Naive thymus-derived CD4-positive, alpha-beta T cell (primary cell): ENCODE data around the gene ZNF766. TPM values are rescaled to one million over a fixed set of nuclear protein-coding genes. Genes with fewer than 3 reads are reported as not detected.

ENCODE experiments used
- ATAC-seq: fragments of 150-1000 bp; cut with Tn5 transposase; 2 replicates; pipeline ENCODE4 v1.10.0; 2021; ENCODE audit warnings: mild to moderate bottlenecking, moderate library complexity
- CTCF ChIA-PET: fragments of 350-600 bp; sonication (Branson Sonifier 250); formaldehyde crosslinking; loops from one replicate; lab custom pipeline; 2021; ENCODE audit warnings: antibody characterized with exemption; lab: Charles Lee
- POLR2A ChIA-PET: fragments of 350-600 bp; sonication (Branson Sonifier 250); formaldehyde crosslinking; loops from one replicate; lab custom pipeline; 2021; ENCODE audit warnings: antibody characterized with exemption, inconsistent platforms; lab: Charles Lee
- DNase-seq, 9 donors: peaks; one replicate each; pipeline versions ENCODE4 v3.0.0 to v3.0.0-alpha.2; 2020 to 2022; ENCODE audit warnings: mixed read lengths in 1 of 9
- H3K27ac ChIP-seq: one replicate; pipeline ENCODE4 v1.7.0; 2013; ENCODE audit warnings: mild to moderate bottlenecking, low read depth, low read length, moderate library complexity
- H3K27me3 ChIP-seq, 2 donors: one replicate each; pipeline ENCODE4 v1.7.0; 2013; ENCODE audit warnings: low read length in 2 of 2, mild to moderate bottlenecking in 2 of 2, moderate library complexity in 2 of 2; ENCODE audit not compliant: control insufficient read depth in 2 of 2, insufficient read depth in 2 of 2
- H3K36me3 ChIP-seq, 3 experiments: 1 replicate in 2 of 3; 2 replicates in 1 of 3; pipeline ENCODE4 v1.7.0; 2013; ENCODE audit warnings: low read length in 3 of 3, mild to moderate bottlenecking in 3 of 3, moderate library complexity in 1 of 3; ENCODE audit not compliant: insufficient read depth in 3 of 3, control insufficient read depth in 2 of 3
- H3K4me1 ChIP-seq, 2 donors: one replicate each; pipeline ENCODE4 v1.7.0; 2013; ENCODE audit warnings: low read length in 2 of 2, mild to moderate bottlenecking in 2 of 2, moderate library complexity in 1 of 2; ENCODE audit not compliant: control insufficient read depth in 2 of 2, insufficient read depth in 2 of 2
- H3K4me3 ChIP-seq: 2 replicates; pipeline ENCODE4 v1.7.0; 2013; ENCODE audit warnings: mild to moderate bottlenecking, low read length
- H3K9me3 ChIP-seq, 3 experiments: 1 replicate in 2 of 3; 2 replicates in 1 of 3; pipeline ENCODE4 v1.7.0; 2013; ENCODE audit warnings: low read length in 3 of 3; ENCODE audit not compliant: control insufficient read depth in 2 of 3
- H3K27ac Mint-ChIP-seq, 9 donors: one replicate each; pipeline ENCODE4 v1.8.0; 2020 to 2022; ENCODE audit warnings: mixed read lengths in 9 of 9, mild to moderate bottlenecking in 8 of 9, moderate library complexity in 5 of 9, inconsistent platforms in 2 of 9
- H3K27me3 Mint-ChIP-seq, 5 donors: one replicate each; pipeline ENCODE4 v1.8.0; 2021 to 2022; ENCODE audit warnings: mixed read lengths in 5 of 5, mild to moderate bottlenecking in 1 of 5
- H3K36me3 Mint-ChIP-seq, 5 donors: one replicate each; pipeline ENCODE4 v1.8.0; 2020 to 2022; ENCODE audit warnings: mixed read lengths in 5 of 5, mild to moderate bottlenecking in 3 of 5, inconsistent platforms in 1 of 5
- H3K4me1 Mint-ChIP-seq, 7 donors: one replicate each; pipeline ENCODE4 v1.8.0; 2020 to 2022; ENCODE audit warnings: mixed read lengths in 7 of 7, mild to moderate bottlenecking in 3 of 7, inconsistent platforms in 1 of 7
- H3K4me3 Mint-ChIP-seq, 10 donors: one replicate each; pipeline ENCODE4 v1.8.0; 2020 to 2022; ENCODE audit warnings: mild to moderate bottlenecking in 10 of 10, mixed read lengths in 10 of 10, moderate library complexity in 6 of 10, inconsistent platforms in 2 of 10
- H3K9me3 Mint-ChIP-seq, 11 donors: one replicate each; pipeline ENCODE4 v1.8.0; 2020 to 2022; ENCODE audit warnings: mixed read lengths in 11 of 11, mild to moderate bottlenecking in 4 of 11, inconsistent platforms in 1 of 11, moderate library complexity in 1 of 11
- intact Hi-C, 2 donors: fragments of 100-400 bp; cut with micrococcal nuclease; formaldehyde crosslinking; loops; one replicate each; pipeline ENCODE4 v1.15.1; 2023
- polyA plus RNA-seq, 2 donors: library from polyadenylated mRNA; unstranded; fragments of 300-500 nt; fragmentation: Illumina TruSeq; gene quantifications; one replicate each; pipeline ENCODE4 v1.2.3, GENCODE V29; 2021
- total RNA-seq, 6 experiments: library from RNA in 5 of 6; stranded (reverse) in 5 of 6; gene quantifications; 1 replicate in 5 of 6; 2 replicates in 1 of 6; pipeline ENCODE4 v1.2.3 and lab custom pipeline; 2021 to 2026

ZNF766 gene
- total and polyA plus RNA-seq, 7 experiments from 2014 or later = 24.7 to 79.3 (median 59.2) TPM

DNA sequence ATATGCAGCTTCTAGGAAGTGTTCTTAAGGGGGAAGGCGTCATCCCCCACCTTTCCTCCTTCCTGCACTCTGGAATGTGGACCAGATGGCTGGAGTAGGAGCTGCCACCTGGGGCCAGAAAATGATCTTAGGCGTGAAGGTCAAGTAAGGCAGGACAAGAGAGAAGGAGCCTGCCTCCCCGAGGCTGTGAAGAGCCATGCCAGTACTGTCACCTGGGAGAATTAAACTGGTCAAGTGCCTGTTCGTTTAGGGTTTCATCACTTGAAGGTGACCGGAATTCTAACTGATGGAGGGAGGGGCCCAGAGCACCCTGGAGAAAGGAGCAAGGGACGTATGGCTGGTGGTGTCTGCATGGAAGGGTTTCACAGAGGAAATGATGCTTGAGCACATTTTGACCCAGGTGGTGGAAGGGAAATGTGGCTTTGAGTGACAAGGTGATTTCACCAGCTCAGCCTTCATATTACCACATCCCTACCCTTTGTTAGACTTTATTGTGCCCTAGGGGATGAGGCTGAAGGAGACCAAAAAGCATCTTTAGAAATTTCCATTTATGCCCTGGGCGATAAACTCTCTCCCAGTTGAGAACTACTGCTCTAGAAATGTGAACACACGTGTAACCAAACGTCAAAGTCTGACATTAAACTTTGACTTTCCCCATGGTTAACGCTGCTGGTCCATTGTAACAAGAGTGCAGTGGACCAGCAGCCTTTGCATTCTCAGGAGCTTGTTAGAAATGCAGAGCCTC lies 42.0 kb upstream of the ZNF766 start:
- no peak overlapping the region for H3K27ac ChIP-seq
- H3K27ac Mint-ChIP-seq = peak overlapping the region in 4 of 9 donors; percentile 1 to 66 (median 48)

GRCh38 chr19:52227980-52228379 lies 41.4 kb upstream of the ZNF766 start:
- Mint-ChIP-seq H3K27ac (peak overlapping the region in 2 of 9 donors; percentile 37 to 68), H3K27me3 (no peaks in the 10 kb centered on the region), H3K4me1 (peaks cover 0 to 5% (median 4%) of the 10 kb centered on the region in 7 donors), H3K36me3 (peaks cover 9 to 62% (median 29%) of the 10 kb centered on the region in 5 donors), H3K4me3 (no peak overlapping the region), H3K9me3 (no peaks in the 10 kb centered on the region)
- ATAC-seq (no peak), DNase-seq (no peak)
- intact Hi-C loops = no loop called here
- ChIA-PET CTCF (interaction anchor here (1.6 kb wide), 1 partner anchor 9 kb away, joined by 8 read pairs; no protein-coding TSS in a partner anchor), POLR2A (no interaction called here)
- H3K27ac ChIP-seq = no peak overlapping the region
- H3K27me3 ChIP-seq = no peaks in the 10 kb centered on the region
- H3K4me3 ChIP-seq = no peak overlapping the region
- H3K36me3 ChIP-seq = peaks cover 14 to 48% (median 23%) of the 10 kb centered on the region in 3 experiments
- no peaks in the 10 kb centered on the region for H3K4me1 ChIP-seq
- H3K9me3 ChIP-seq = no peaks in the 10 kb centered on the region

More for the DNA sequence above, 42.0 kb upstream of the ZNF766 start:
- H3K4me3 ChIP-seq = no peak overlapping the region
- ChIA-PET CTCF (interaction anchor here (1.6 kb wide), 1 partner anchor 10 kb away, joined by 8 read pairs; no protein-coding TSS in a partner anchor), POLR2A (interaction anchor here (0.8 kb wide), 1 partner anchor 56 kb away, joined by 3 read pairs; no protein-coding TSS in a partner anchor)
- peaks cover 18 to 54% (median 23%) of the 10 kb centered on the region in 3 experiments for H3K36me3 ChIP-seq
- H3K4me1 ChIP-seq = no peaks in the 10 kb centered on the region
- intact Hi-C loops = no loop called here
- H3K27me3 ChIP-seq = no peaks in the 10 kb centered on the region
- Mint-ChIP-seq H3K36me3 (peaks cover 9 to 68% (median 33%) of the 10 kb centered on the region in 5 donors), H3K4me1 (peaks cover 0 to 5% (median 4%) of the 10 kb centered on the region in 7 donors), H3K27me3 (no peaks in the 10 kb centered on the region), H3K9me3 (no peaks in the 10 kb centered on the region), H3K4me3 (no peak overlapping the region)
- no peaks in the 10 kb centered on the region for H3K9me3 ChIP-seq
- ATAC-seq = no peak
- no peak for DNase-seq

GRCh38 chr19:52229524-52229923 lies 39.9 kb upstream of the ZNF766 start:
- Histone ChIP-seq H3K4me3 (no peak overlapping the region), H3K27me3 (no peaks in the 10 kb centered on the region), H3K36me3 (peaks cover 8 to 32% (median 11%) of the 10 kb centered on the region in 3 experiments), H3K4me1 (no peaks in the 10 kb centered on the region), H3K27ac (no peak overlapping the region), H3K9me3 (no peaks in the 10 kb centered on the region)
- H3K27ac Mint-ChIP-seq = peak overlapping the region in 5 of 9 donors; percentile 13 to 77 (median 59)
- intact Hi-C loops = no loop called here
- peaks cover 9 to 48% (median 17%) of the 10 kb centered on the region in 5 donors for H3K36me3 Mint-ChIP-seq
- no peak overlapping the region for H3K4me3 Mint-ChIP-seq
- ChIA-PET POLR2A (no interaction called here), CTCF (interaction anchor here (0.7 to 1.1 kb wide), 2 partner anchors 15 to 91 kb away, joined by 3 read pairs; no protein-coding TSS in a partner anchor)
- H3K27me3 Mint-ChIP-seq = no peaks in the 10 kb centered on the region
- H3K9me3 Mint-ChIP-seq = no peaks in the 10 kb centered on the region
- no peak for ATAC-seq
- DNase-seq = no peak
- peaks cover 0 to 6% (median 4%) of the 10 kb centered on the region in 7 donors for H3K4me1 Mint-ChIP-seq

- Histone ChIP-seq H3K27ac (no peak overlapping the region), H3K4me1 (no peaks in the 10 kb centered on the region), H3K27me3 (no peaks in the 10 kb centered on the region), H3K36me3 (peaks cover 8 to 25% (median 11%) of the 10 kb centered on the region in 3 experiments), H3K9me3 (no peaks in the 10 kb centered on the region), H3K4me3 (no peak overlapping the region)
- Mint-ChIP-seq H3K4me1 (peaks cover 0 to 6% (median 4%) of the 10 kb centered on the region in 7 donors), H3K27ac (peak overlapping the region in 5 of 9 donors; percentile 4 to 59 (median 35)), H3K9me3 (no peaks in the 10 kb centered on the region), H3K27me3 (no peaks in the 10 kb centered on the region), H3K4me3 (no peak overlapping the region), H3K36me3 (peaks cover 9 to 41% (median 12%) of the 10 kb centered on the region in 5 donors)
- ChIA-PET CTCF (interaction anchor here (1.0 kb wide), 1 partner anchor 21 kb away, joined by 3 read pairs; no protein-coding TSS in a partner anchor), POLR2A (no interaction called here)
- ATAC-seq = no peak
- DNase-seq = no peak
- intact Hi-C loops = loop anchor here in 1 of 2 donors (10.0 kb wide), 2 partner anchors 56 to 186 kb away; partner anchors contain the start of genes ZNF432 and ZNF836
Observed at GRCh38 chr19:52230685-52231084, 38.7 kb upstream of the ZNF766 start.

GRCh38 chr19:52231154-52231910 lies 38.1 kb upstream of the ZNF766 start:
- intact Hi-C loops = loop anchor here in 1 of 2 donors (10.0 kb wide), 2 partner anchors 57 to 187 kb away; partner anchors contain the start of genes ZNF432 and ZNF836
- H3K4me3 ChIP-seq = no peak overlapping the region
- H3K27me3 ChIP-seq = no peaks in the 10 kb centered on the region
- no peaks in the 10 kb centered on the region for H3K9me3 ChIP-seq
- Mint-ChIP-seq H3K9me3 (no peaks in the 10 kb centered on the region), H3K4me1 (peaks cover 0 to 6% (median 4%) of the 10 kb centered on the region in 7 donors), H3K36me3 (peaks cover 8 to 35% (median 10%) of the 10 kb centered on the region in 5 donors), H3K27ac (peak overlapping the region in 8 of 9 donors; percentile 4 to 60 (median 25)), H3K27me3 (peaks cover 0 to 1% (median 0%) of the 10 kb centered on the region in 5 donors), H3K4me3 (no peak overlapping the region)
- peaks cover 2 to 18% (median 9%) of the 10 kb centered on the region in 3 experiments for H3K36me3 ChIP-seq
- ATAC-seq = no peak
- no peak for DNase-seq
- no peaks in the 10 kb centered on the region for H3K4me1 ChIP-seq
- CTCF ChIA-PET = no interaction called here
- POLR2A ChIA-PET = interaction anchor here (0.9 kb wide), 1 partner anchor 282 kb away, joined by 3 read pairs; no protein-coding TSS in a partner anchor
- no peak overlapping the region for H3K27ac ChIP-seq

GRCh38 chr19:52234406-52234805 lies 35.0 kb upstream of the ZNF766 start:
- H3K4me1 Mint-ChIP-seq = peaks cover 0 to 6% (median 2%) of the 10 kb centered on the region in 7 donors
- no peak overlapping the region for H3K27ac ChIP-seq
- H3K36me3 Mint-ChIP-seq = peaks cover 0 to 12% (median 0%) of the 10 kb centered on the region in 5 donors
- intact Hi-C loops = loop anchor here in 1 of 2 donors (10.0 kb wide), 2 partner anchors 60 to 190 kb away; partner anchors contain the start of genes ZNF432 and ZNF836
- ChIA-PET POLR2A (interaction anchor here (0.6 kb wide), 1 partner anchor 55 kb away, joined by 3 read pairs; no protein-coding TSS in a partner anchor), CTCF (no interaction called here)
- H3K4me1 ChIP-seq = no peaks in the 10 kb centered on the region
- no peaks in the 10 kb centered on the region for H3K36me3 ChIP-seq
- DNase-seq (no peak), ATAC-seq (no peak)
- no peaks in the 10 kb centered on the region for H3K27me3 ChIP-seq
- H3K9me3 Mint-ChIP-seq = no peaks in the 10 kb centered on the region
- H3K27ac Mint-ChIP-seq = peak overlapping the region in 4 of 9 donors; percentile 0 to 58 (median 11)
- no peaks in the 10 kb centered on the region for H3K9me3 ChIP-seq
- peaks cover 0 to 2% (median 0%) of the 10 kb centered on the region in 5 donors for H3K27me3 Mint-ChIP-seq
- H3K4me3 Mint-ChIP-seq = no peak overlapping the region
- H3K4me3 ChIP-seq = no peak overlapping the region
